Measurements from ENCODE around the gene FANCB.
A peak's percentile ranks its signal among the peaks of the same experiment; 100 is the strongest.

Gene FANCB

DNA sequence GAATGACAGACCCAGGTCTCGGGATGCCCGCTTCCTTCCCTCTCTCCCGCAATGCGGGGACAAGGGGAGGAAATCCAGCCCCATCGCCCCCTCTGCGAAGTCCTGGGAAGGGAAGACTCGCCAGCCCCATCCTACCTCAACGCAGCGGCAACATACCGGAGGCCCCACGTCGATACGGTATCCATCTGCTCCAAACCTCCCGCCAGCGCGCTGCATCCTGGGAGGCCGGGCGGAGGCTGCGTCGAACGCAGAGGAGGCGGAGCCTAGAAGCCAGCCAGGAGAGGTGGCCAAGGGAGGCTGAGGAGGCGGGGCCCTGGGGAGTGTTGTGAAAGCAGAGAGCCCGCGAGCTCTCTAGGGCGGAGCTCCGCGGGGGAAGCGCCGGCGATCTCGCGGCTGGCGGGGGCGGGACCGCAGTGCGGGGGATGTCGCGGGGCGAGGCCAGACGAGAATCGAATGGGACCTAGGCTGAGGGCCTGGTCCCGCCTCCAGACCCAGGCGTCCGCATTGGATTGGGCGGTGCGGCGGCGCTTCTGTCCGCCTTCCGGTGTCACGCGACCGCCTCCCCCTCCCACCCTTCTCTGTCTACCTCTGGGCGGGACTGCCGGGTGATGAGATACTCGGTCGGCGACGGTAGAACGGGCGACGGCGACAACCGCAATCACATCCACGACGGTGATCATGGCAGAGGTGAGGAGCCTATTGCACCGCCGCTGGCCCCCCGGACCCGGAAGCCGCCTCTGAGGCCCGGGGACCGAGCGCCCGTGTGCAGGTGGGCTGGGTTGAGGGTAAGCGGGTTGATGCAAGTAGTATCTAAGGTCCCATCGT is at the start of gene FANCB, which contains the start of gene MOSPD2:
Gene FANCB, minus strand, starts transcription at position 219 of the 825 bp plus-strand sequence. CDS start 7,559 bp downstream, outside the sequence.
Gene MOSPD2, plus strand, starts transcription at position 571 of the 825 bp plus-strand sequence. Its CDS starts 108 bp downstream, at position 679.
- peak; percentile 91 for DNase-seq

DNA sequence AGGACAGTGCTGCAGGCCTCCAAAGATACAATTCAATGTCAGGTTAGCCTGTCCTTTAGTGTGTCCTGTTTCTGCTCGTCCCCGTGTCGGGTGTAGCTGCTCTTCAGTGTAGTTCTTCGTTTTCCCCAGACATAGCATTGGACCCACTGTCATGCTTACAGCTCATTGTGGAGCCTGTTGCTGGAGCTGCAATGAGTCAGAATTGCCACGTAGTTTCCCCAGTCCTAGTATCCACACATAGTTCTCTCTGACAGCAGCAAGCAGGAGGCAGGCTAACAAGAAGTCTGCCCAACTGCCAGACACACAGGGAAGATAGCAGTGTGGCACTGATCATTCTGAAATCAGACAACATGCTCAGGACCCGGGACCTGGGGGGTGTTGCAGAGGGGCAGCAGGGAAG is 49.6 kb upstream of the FANCB start:
- DNase-seq = no peak

DNA sequence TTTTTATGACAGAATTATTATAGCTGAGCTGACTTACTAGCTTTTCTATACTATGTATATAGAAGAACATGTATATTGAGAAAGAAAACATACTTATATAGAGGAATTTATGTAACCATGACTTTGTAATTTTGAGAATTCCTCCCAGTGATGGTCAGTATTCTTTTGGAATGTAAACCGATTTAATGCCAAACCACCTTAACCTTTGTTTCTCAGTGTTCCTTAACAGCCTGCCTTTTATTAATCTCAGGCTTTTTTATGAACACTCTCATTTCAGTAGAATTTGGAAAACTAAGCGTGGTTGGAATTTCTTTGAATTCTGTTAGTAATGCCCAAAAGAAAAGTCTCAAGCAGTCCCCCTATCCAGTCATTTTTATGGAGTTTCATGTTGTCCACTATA is 47.3 kb upstream of the FANCB start:
- no peak for DNase-seq

DNA sequence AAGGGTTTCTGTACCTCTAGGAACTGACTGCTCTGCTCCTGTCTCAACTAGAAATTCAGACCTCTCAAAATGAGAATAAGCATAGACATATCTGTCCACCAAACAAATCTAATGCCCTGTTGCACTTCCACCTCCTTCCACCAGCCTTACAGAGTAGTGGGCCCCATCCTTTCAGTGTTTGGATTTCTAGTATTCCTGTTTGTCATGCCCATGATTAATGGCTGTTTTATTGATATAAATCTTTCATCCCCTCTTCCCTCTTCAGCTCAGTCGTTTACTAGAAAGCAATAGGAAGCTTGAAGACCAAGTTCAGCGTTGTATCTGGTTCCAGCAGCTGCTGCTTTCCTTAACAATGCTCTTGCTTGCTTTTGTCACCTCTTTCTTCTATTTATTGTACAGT is 46.5 kb upstream of the FANCB start:
- no peak for DNase-seq

DNA sequence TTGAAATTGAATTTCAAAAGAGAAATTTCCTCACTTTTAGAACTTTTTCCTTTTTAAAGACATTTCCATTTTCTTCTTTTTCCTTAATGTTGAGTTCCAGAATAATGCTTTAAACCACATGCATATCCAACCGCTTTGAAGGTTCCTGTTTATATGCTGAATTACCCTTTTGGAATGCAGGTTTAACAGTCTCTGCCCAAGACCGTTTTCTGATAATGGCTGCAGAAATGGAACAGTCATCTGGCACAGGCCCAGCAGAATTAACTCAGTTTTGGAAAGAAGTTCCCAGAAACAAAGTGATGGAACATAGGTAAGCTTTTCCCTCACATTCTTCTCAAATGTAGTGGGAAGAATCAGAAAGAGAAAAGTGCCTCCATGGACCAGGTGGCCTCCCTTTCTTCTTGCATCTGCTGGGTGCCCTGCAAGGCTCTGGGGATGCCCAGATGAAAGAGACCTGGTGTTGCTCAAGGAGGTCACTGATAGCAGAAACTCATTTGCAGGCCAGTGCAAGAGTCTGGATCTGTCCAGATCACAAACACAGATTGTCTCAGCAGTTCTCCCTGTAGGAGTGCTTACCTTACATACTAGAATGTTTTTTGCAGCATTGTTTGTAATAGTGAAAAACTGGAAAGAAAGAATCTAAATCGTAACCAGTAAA is 43.3 kb upstream of the FANCB start:
- DNase-seq = no peak

DNA sequence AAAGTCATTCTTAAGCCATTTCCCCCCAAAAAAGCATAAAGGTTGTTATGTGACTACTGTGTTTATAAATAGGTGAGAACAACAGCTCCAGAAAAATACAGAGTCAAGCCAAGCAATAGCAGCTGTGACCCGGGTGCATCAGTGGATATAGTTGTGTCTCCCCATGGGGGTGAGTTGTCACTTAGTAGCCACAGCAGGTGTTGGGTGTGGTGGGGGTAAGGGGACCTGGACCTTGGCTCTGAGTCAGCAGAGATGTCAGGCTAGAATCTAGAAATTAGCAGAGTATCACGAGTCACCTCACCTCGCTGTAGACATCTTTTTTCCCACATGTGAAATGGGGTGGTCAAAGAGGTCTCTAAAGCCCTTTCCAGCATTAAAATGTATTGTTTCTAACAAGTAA is 42.7 kb upstream of the FANCB start:
- no peak for DNase-seq

DNA sequence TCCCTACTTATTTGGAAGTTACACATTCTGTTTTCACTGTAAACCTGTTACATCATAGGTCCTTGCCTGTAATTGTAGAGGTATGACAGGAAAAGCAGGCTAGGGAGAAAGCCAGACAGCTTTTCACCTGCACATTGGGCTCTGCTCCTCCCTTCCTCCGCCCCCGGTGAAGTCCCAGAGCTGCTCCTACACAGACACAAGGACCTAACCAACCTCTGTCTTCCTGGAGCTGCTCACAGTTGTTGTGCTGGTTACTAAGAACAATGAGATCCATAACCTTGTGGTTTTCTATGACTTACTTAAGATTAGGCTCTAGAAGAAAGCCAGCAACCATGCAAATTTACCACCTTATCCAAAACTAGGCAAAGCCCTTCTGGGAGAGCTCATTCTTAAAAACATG is 40.4 kb upstream of the FANCB start:
- DNase-seq = no peak

DNA sequence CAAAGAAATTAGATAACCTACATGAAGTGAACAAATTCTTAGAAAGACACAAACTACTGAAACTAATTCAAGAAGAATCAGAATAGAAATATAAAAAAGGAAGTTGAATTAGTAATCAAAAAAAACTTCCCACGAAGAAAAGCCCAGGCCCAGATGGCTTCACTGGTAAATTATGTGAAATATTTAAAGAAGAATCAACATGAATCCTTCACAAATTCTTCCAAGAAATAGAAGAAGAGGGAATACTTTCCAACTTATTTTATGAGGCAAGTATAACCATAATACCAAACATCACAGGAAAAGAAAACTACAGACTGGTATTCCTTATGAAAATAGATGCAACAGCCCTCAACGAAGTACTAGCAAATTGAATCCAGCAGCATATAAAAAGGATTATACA is 31.0 kb upstream of the FANCB start:
- no peak for DNase-seq

DNA sequence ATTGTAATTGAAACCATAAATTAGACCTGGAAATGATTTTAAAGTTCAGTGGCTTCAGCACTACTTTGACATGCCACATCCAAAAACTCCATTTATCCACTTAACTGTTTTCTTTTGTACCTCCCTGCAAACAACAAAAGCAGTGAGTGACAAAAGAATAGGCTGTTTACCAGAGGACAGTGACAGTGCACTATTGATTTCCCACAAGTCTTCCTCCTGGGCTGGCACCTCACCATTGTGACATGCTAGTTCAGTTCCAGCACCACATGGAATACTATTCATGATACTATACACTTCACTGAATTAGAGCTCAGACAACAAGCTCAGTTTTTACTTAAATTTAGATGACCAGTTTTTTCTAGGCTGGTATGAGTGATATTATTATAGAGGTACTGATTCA is 29.7 kb upstream of the FANCB start:
- peak; percentile 2 for DNase-seq

DNA sequence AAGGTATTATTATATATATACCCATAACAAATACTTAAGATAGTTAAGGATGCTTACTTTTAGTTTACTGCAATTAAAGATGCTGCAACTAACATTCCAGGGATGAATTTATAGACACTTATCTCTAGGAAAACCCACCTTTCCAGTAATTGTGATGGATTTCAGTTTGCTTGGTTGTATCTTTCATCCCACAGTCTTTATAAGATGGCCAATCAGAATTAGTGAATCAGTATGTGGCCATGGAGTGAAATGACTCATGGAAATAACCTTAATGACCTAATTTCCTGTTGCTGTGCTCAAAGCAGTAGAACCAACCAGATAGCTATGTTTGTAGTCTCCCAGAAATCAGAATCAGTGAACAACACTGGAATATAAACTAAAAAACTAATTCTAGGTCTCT is 26.7 kb upstream of the FANCB start:
- DNase-seq = no peak

DNA sequence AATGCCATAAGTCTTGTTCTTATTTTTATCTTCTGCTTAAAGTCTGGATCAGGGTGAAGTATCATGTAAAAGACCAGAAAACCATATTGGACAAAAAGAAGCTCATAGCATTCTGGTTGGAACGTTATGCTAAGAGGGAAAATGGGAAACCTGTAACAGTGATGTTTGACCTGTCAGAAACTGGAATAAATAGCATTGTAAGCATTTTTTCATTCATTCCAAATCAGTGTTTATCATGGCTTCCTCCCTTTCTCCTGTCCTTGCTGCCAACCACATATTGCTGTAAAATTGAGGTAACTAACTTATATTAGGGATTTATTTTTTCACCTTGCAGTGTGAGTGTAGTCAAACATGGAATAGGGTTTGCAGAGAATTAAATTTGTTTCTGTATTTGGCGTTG is 24.2 kb upstream of the FANCB start:
- DNase-seq = no peak

DNA sequence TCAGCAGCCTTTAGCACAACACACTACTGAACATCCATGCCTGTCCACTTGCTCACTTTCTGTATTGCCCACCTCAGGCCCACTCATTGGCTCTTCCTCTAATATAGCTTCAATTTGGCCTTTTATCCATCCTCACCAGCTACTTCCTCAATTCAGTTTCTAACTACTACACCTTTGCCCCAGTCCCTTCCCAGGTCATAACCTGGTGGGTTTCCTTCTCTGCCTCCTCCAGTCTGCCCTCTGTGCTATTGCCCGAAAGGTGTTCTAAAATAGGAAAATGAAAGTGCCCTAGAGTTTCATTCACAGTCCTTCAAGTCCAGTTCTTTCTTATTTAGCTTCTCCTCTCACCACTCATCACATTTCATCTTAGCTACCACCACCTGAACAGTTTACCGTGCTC is 23.4 kb upstream of the FANCB start:
- no peak for DNase-seq

DNA sequence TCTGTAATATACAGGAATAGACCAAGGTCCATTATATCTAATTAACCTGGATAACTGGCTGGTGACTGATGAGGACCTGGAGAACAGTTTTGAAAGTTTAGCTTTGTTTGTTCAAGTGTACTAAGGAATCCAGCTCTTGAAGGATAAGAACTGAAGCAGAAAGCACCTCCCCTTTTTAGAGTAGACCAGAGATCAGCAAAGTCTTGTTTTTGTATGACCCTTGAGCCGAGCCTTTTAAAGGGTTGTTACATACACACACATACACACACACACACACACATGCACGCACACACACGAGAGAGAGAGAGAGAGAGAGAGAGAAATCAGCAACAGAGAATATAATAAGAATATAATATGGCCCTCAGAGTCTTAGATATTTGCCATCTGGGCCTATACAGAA is 13.4 kb upstream of the FANCB start:
- no peak for DNase-seq

DNA sequence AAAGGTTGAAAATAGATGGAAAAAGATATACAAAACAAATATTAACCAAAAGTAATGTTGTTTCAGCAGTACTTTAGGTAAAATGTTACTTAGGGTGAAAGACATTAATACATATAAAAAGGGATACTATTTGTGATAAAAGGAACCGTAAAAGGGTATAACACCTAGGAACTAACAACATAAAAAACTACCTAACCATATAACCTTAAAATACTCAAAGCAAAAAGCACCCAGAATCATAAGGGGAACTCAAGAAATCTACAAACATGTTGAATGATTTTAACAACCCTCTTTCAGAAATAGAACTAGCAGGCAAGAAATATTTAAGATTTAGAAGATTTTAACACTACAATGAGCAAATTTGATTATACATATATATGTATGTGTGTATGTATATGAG is 11.8 kb upstream of the FANCB start:
- DNase-seq = no peak

DNA sequence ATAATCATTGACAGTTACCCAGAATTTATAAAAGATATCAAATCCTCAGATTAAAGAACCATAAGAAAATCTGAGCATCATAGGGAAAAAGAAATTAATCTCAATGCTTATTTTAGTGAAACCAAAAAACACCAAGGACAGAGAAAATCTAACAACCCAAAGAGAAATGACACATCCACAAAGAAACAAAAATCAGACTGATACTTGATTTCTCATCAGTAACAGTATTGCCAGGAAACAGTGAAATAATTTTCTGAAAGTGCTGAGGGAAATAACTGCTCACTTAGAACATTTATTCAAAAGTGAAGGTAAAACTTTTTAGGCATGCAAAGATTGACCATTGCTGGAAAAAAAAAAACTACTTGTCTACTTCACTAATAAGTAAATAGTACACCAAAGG is 11.0 kb upstream of the FANCB start:
- DNase-seq = no peak

DNA sequence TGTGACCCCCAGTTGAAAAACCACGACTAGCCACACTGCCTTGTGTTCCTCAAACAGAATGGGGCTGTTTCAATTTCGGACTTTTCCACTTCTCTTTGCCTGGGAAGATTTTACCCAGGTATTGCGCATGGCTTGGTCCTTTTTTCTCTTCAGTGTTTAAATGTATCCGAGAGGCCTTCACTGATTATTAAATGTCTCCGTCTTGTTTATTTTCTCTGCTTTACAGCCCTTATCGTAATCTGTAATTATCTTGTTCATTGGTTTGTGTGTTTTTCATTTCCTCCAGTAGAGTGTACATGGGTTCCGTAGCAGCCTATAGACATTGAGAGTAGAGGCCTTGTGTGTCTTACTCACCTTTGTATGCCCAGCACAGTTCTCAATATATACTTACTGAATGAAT is 2.8 kb upstream of the FANCB start:
- DNase-seq = no peak

DNA sequence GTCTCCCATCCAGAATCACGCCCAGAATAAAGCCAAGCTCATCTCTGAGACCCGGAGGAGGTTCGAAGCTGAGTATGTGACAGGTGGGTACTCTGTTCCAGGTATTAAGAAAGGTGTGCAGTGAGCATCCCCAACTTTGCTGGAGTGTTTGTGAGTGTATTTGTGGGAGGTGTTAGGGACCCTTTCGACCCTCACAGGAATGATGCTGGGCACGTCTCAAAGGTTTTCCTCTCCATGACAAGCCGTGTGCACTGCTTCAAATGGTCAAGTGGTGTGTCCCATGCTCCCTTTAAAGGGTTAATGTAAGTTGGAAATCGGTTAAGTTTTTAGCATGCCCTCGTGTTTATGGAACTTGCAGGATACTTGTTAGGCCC is 794 bp upstream of the FANCB start:
- DNase-seq = no peak

DNA sequence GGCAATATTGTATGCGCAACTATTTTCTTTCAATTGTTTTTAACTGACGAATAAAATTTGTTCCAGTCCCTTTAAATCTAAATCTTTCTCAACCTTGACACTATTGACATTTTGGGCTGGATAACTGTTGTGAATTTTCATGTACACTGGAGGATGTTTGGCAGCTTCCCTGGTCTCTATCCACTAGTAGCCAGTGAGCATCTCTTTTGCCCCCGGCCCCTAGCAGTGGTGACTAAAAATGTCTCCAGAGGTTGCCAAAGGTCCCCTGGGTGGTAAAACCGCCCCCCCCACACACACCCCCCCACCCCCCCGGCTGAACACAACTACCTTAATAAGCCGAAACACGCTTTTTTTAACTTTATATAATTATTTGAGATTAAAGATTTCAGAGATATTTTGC is 514 bp downstream of the FANCB start:
- no peak for DNase-seq

DNA sequence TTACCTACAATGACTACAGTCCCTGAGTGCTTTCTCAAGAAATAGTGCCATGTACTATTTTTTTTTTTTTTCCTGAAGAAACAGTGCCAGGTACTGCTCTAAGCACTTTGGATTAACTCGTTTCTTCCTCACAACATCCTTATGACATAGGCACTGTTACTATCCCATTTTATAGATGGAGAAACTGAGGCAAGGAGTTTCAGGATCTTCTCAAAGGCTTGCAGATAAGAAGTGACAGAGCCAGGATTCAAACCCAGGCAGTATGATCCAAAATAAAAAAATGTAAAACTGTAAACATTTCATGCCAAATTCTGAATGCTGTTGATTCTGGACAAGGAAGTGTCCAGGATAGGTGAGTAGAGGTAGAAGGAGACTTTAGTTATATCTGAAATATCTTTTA is 1.1 kb downstream of the FANCB start:
- no peak for DNase-seq

DNA sequence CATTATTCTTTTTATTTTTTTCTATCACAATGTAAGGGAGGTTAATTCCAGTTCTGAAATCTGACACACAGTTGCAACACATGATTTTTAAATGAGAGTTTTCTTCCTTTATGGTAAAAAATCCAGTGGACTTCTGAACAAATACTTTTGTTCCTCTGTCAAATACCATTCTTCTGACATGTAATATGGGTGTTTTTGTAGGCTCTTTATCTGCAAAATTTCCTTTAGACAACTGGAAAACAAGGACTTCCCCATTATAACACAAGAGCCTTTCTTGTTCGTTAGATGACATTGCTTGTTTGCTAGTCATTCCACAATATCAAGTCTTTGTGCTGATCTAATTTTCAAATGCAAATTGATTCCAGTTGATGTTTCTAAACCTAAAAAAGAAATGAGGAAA is 7.7 kb downstream of the FANCB start:
- no peak for DNase-seq

DNA sequence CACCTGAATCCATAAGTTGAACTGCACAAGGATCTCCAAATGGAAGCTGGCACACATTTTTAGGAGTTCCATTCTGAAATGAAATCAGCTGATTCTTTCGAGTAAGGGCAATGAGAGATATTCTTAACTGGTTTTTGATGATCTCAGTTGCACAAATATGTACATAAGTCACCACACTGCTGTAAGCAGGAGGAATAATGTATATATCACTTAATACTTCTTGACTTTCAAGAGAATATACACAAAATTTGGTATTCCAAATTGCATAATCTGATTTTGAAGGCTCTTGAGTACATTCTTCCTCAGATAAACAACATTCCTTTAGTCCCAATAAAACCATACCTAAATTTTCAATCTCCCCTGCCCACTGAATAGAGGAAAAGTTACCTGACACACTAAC is 8.2 kb downstream of the FANCB start:
- DNase-seq = no peak

DNA sequence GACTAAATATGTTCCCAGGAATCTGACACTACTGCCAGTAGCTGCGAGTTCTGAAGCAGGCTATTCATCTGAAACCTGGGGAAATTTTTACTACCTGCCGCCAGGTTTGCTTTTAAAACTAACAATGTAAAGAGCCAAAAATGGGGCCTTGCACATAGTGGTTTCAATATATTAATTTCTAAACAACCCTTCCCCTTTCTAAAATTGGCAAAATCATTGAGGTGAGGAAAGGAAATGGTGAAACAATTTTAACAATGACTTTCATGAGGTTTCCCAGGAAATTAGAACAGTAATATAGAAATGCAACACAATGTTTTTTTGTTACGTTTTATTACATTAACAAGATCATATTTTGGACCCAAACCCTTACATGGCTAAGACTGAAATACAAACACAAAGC is 21.3 kb downstream of the FANCB start:
- DNase-seq = no peak

DNA sequence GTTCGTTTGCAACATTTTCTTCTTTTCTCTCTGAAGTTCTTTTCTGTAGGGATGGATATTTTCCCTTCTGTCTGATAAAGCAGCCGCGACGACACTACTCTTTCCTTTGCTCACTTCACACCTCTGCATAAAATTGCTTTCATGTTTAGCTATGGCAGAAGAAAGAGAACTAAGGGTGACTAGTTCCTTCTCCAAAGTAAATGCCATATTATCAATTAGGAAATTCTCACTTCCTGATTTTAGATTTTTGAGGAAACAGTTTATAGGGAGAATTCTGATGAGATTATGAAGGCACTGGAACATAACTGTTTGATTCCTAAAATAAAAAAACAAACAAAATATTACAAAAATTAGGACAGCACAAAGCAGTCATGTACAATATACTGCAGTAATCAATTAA is 29.2 kb downstream of the FANCB start:
- no peak for DNase-seq

DNA sequence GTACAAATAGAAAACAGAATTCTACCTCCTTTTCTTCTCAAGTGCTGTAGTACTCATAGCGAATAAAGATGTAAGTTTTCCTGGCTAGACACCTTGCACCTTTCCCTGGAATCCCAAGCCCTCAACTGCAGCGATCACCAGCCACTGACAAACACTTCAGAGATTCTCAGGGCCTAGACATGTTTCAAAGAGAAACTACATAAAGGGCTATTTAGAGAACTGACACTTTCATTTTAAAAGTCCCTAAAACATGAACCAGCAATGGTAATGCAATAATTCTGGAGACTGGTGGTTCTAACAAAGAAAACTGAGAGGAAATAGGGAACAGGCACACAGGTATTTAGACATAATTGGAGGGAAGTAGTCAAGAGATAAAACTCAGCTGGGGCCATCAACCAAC is 35.7 kb downstream of the FANCB start:
- DNase-seq = no peak

DNA sequence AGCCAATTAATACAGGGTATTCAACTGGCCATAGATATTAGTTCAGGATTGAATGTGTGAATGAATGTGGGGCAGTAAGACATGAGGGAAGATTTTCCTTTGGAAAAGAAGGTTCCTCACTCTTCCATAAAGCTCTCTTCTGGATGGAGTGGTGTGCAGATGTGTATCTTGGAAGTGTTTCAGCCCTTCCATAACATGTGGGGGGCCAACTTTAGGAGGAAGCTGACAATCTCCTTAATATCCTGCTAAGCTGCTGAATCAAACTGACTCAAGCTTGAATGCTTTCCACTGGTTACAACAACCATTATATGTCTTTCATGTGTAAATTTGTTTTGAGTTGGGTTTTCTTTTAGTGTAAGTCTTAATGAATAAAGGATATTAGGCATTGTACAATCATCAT is 40.3 kb downstream of the FANCB start:
- no peak for DNase-seq

Measured in NCI-H1105 treated with DMSO at 0.1 percent for 48 hours (cell line).